ENCODE results near the gene MAP1B.
A peak's percentile ranks its signal among the peaks of the same experiment; 100 is the strongest.
"Not testable (repeated sequence)": the region's sequence is repeated elsewhere in the genome, so short reads cannot be mapped to it uniquely, and the experiment has no call there.

MAP1B gene

DNA sequence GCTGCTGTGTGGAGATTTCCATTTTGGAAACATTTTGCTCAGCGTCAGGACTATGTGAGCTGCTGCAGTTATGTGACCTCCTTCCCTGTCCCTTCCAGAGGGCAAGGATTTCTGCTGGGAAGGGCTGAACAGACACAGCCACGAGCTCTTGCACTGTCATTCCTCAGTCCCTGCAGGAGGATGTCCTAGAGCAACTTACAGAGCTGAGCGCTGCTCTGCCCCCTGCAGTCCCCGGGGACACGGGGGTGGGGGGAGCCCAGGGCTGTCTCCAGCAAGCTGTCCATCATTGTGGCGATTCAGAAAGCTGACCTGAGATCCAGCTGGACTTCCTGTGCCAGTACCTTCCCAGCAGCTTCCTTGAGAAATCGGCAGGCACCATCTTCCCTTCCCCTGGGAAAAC is 28.0 kb upstream of the MAP1B start:
- no peak for FAIRE-seq
- TF ChIP-seq POLR2A (IDR thresholded peaks at IDR 0.05; ENCODE audit: low read depth, low read length) = no peak
- no peak for DNase-seq (ENCODE audit: insufficient read length, low spot score)

DNA sequence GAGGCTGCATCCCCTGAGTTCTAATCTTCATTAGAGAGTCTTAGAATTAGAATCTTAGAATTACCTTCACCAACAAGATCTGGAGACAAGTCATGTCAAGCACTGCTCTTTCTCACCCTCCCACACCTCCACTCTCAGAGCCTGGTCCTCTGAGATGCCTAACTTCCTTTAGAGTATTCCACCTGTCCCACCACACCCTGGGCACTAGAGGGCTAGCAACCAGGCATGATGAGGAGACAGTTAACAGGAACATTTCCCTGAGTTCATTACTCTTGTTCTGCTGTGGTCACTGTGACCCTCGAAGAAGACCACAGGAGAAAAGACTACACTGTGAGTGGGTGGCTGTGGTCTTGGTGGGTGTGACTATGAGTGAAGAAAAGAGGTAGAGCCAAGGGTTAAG is 25.2 kb upstream of the MAP1B start:
- FAIRE-seq = no peak
- TF ChIP-seq POLR2A (IDR thresholded peaks at IDR 0.05; ENCODE audit: low read depth, low read length) = no peak
- no peak for DNase-seq (ENCODE audit: insufficient read length, low spot score)

DNA sequence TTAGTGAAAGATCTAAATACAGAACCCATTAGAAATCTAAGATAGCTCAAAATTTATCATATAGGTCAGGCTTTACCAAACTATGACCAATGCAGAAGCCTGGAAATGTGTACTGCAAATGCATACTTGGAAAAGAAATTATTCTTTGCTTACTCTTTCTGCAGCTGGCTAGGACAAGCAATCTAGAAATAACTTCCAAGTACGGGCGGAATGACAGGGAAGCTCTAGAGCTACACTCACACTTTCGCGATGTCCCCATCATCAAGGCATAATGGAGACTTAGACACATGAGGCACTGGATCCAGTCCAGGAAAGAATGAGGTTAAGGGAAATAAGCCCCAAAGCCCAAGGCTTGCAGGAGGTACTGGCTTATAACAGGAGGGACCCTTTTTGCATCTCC is 22.4 kb upstream of the MAP1B start:
- no peak for TF ChIP-seq POLR2A (IDR thresholded peaks at IDR 0.05; ENCODE audit: low read depth, low read length)
- FAIRE-seq (no peak), DNase-seq (ENCODE audit: insufficient read length, low spot score) (no peak)

DNA sequence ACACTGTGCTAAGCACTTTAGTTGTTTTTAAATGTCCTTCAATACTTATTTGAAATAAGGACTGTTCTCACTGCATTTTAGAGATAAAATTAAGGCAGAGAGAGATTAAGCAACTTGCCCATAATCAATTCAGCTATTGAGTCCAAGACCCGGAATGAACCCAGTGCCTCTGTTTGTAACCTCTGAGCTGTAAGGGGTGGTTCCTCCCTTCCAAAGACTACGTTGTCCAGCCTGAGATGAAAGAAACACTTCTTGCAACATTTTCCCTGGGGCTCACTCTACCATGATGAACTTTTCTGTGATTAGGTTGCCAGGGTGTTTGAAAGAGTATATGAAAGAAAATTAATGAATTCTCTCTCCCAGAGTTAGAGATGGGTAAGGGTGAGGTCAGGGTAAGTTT is 22.0 kb upstream of the MAP1B start:
- FAIRE-seq (no peak), DNase-seq (ENCODE audit: insufficient read length, low spot score) (no peak)
- TF ChIP-seq POLR2A (IDR thresholded peaks at IDR 0.05; ENCODE audit: low read depth, low read length) = no peak

DNA sequence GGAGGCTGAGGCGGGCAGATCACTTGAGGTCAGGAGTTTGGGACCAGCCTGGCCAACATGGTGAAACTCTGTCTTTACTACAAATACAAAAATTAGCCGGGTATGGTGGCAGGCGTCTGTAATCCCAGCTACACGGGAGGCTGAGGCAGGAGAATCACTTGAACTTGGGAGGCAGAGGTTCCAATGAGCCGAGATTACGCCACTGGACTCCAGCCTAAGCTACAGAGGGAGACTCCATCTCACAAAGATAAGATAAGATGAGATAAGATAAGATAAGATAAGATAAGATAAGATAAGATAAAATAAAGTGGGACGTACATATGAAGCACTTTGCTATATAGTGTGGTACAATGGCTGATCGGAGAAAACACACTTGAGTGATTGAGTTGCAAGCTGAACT is 17.6 kb upstream of the MAP1B start:
- DNase-seq (ENCODE audit: insufficient read length, low spot score); FAIRE-seq: not testable (repeated sequence)

DNA sequence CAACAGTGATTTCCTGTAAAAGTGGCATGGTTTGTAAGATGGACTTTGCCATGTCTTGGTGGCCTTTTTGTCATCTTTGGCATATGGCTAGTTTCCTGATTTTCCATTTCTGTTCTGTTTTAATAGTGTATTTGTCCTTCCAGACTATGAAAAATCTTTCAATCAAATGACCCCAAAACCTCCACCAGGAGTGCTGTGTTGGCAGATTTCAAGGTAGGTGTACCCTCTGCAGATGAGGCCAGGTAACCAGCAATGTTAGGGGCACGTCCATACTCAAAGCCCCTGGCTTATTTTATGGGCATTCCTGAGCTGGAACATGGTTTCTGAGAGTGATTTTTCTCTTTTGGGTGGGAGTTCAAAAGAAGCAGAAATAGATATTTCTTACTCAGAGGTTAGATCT is 15.2 kb upstream of the MAP1B start:
- TF ChIP-seq POLR2A (IDR thresholded peaks at IDR 0.05; ENCODE audit: low read depth, low read length) = no peak
- DNase-seq (ENCODE audit: insufficient read length, low spot score) (no peak), FAIRE-seq (no peak)

DNA sequence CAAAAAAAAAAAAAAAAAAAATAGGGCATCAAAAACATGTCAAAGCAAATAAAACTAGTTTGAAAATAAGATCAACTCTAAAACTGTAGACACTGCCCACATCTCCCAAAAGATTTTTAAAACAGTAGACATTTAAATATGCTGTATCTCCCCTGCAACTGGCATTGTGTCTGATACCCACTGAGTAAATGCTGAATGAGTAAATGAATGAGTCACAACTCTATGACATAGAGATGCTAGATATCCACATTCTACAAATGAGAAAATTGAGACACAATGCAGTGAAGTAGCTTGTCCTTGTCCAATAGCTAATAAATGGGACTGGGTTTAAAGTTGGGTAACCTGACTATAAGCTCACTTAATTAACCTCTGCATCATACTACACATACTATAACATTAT is 14.1 kb upstream of the MAP1B start:
- no peak for TF ChIP-seq POLR2A (IDR thresholded peaks at IDR 0.05; ENCODE audit: low read depth, low read length)
- DNase-seq (ENCODE audit: insufficient read length, low spot score) (peak; percentile 28), FAIRE-seq (peak; percentile 68)

DNA sequence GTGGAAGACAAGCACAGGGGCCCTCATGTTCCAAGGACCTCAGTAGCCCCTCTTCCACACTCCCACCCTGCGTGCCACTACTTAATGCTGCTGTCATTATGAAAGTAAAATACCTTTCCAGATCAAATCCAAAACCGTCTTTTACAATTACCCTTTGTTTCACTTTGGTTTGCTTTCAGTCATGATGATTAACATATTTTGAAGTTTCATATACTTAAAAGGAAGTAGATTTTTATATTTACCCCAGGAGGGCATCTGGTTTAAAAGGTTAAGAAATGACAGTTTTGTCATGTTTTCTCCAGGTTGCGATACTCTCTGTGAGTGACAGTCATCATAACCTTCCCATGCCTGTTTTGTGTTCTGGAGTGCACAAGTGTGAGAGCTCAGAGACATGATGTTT is 13.5 kb upstream of the MAP1B start:
- FAIRE-seq (no peak), DNase-seq (ENCODE audit: insufficient read length, low spot score) (no peak)
- no peak for TF ChIP-seq POLR2A (IDR thresholded peaks at IDR 0.05; ENCODE audit: low read depth, low read length)

DNA sequence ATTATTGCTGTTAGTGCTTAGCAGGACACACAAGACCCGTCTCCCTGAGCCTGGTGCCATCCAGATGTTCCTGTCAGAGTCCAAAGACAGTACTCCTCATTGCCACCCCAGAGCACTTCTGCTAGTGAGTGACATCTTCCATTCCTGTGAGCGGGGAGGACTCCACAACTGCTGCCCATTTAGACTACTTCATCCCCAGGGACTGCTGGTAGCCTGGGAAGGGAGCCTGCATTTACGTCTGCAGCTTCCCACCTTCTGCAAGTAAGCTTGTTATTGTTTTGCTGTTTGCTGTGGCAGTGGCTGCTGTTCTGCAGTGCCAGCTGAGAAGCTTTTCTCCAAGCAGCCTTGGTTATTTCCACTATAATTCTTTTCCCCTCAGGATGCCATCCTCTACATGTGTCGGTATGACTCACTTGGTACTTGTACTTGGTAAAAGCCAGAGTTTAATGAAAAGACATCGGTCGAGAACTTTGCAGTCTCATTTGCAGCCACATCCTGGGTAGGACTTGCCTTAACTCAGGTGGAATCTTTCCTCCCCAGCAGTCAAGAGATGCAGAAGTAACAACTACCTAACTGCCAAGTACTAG is 10.6 kb upstream of the MAP1B start:
- no peak for TF ChIP-seq POLR2A (IDR thresholded peaks at IDR 0.05; ENCODE audit: low read depth, low read length)
- FAIRE-seq = peak; percentile 61
- peak; percentile 26 for DNase-seq (ENCODE audit: insufficient read length, low spot score)

DNA sequence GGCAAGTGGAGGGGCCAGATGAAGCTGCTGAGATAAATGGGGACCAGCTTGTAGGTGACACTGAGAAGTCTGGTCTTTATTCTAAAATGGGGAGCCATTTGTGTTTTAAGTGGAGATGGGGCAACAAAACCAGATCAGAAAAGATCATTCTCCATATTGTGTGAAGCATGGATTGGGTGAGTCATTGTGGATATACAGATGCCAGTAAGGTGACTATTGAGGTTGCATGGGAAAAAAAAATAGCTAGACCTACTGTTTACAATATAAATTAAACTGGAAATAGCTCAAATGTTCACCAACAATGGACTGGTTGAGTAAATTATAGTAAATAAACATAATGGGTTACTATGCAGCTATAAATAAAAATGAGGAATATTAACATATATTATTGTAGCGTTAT is 5.4 kb upstream of the MAP1B start:
- TF ChIP-seq POLR2A (IDR thresholded peaks at IDR 0.05; ENCODE audit: low read depth, low read length) = no peak
- no peak for DNase-seq (ENCODE audit: insufficient read length, low spot score)
- FAIRE-seq = peak; percentile 98

DNA sequence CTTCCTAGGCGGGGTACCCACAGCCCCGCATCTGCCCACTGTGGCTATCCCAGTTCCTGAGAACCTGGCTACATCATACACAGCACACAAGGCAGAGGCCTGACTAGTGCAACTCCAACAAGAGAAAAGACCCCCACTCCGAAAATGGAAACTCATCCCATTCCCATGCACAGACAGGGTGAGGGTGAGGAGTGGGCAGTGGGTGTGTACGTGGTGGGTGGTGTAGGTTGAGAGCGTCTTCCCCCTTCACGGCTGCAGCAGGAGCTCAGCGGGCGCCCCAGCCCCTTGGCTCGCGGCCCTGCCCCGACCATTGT is 501 bp upstream of the MAP1B start:
- DNase-seq (ENCODE audit: insufficient read length, low spot score) = no peak
- TF ChIP-seq POLR2A (IDR thresholded peaks at IDR 0.05; ENCODE audit: low read depth, low read length) = no peak
- FAIRE-seq = no peak

DNA sequence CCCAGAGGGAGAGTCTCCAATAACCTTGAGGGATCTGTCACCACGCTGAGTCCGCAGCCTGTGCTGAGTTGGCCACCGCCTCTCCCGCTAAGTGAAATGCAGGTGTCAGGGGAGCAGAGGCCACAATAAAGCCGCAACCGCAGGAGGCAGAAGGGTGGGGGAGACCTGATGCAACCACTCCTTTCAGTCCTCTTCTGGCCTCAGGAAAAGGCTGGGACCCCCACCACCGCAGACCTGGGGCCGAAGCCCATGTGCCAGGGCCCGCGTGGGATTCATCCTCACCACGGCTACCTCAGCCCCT is 576 bp downstream of the MAP1B start:
- no peak for DNase-seq (ENCODE audit: insufficient read length, low spot score)
- TF ChIP-seq POLR2A (IDR thresholded peaks at IDR 0.05; ENCODE audit: low read depth, low read length) = no peak
- no peak for FAIRE-seq

DNA sequence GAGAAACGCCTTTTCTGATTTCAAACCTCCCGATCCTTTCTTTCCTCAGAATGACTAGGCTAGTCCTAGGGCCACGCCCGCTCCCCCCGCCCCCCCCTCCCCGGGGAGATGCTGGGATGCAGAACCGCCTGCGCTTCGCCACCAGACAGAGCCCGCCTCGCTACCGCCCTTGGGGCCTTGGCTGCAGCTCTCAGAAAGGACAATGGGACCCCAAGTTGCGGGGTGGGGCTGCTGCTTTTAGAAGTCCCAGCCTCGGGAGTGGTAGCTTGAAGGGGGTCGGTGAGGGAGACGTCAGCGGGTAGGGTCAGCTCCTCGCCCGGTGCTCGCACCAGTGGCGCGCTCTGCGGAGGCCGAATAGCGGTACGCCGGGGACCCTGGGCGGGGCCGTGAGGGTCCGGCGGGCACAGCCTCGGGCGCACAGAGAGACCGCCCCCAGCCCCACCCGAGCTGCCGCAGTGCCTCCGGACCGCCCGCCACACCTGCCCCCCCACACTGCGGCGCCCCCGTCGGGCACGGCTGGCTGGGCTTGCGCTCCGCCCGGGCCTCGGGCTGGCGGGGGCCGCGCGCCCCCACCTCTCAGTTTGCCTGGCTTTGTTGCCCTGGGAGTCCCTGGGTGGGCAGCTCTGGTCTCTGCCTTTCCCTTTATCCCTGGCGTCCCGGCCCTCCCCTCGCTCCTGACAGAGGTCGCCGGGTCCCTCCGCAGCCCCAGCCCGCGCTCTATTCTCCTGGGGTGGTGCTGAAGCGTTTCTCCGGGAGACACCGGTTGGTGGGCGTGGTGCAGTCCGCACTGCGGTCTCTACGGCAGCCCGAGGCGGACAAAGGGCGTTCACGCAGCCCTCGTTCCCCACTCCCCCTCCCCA is 1.2 kb downstream of the MAP1B start:
- TF ChIP-seq POLR2A (IDR thresholded peaks at IDR 0.05; ENCODE audit: low read depth, low read length) = no peak; the same call in 1 of the 2 replicates
- FAIRE-seq (no peak), DNase-seq (ENCODE audit: insufficient read length, low spot score) (peak; percentile 63)

DNA sequence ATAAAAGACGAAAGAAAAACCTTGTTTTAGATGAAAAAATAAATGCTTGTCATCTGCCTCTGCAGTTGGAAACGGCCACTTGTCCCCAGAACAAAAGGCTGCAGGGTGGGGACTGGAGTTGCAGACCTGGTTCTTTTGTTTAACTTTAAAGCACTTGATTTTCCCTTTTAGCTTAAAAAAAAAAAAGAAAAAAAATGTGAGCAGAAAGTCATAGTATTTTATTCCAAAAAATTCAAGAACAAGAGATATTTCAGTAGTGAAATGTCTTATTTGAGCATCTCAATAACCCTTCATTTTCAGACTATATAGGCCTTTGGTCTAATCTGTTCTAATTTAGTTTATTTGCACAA is 1.8 kb downstream of the MAP1B start:
- DNase-seq (ENCODE audit: insufficient read length, low spot score) = no peak
- no peak for FAIRE-seq
- no peak for TF ChIP-seq POLR2A (IDR thresholded peaks at IDR 0.05; ENCODE audit: low read depth, low read length)

DNA sequence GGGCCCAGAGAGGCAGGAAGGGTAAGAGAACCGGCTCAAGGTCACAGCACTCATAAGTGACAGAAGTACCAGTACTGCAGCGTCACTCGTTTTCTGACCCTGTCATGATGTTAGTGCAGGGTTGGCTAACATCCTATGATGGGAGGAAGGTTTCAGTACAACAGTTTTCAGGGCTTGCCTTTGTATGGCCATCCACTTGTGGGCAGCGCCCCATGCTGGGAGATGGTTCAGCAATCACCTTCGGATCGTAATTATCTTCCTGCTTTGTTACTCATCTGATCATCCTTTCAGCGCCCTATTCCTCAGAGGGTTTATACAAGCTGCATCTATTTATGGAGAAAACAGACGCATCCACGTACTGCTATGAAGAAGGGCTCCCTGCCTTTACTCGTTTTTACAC is 2.4 kb downstream of the MAP1B start:
- TF ChIP-seq POLR2A (IDR thresholded peaks at IDR 0.05; ENCODE audit: low read depth, low read length) = no peak
- FAIRE-seq (no peak), DNase-seq (ENCODE audit: insufficient read length, low spot score) (no peak)
